Measurements from ENCODE around the gene CREBZF.

The CREBZF gene

GRCh38 chr11:85628771-85629341 is 36.1 kb downstream of the CREBZF start (continued):
- TF ChIP-seq ZNF362 (tag by site-specific recombination; IDR thresholded peaks at IDR 0.05), result no peak
- TF ChIP-seq ZNF211 (tag by site-specific recombination; IDR thresholded peaks at IDR 0.05; ENCODE audit: low read depth), result no peak
- TF ChIP-seq ZNF629 (tag by site-specific recombination; IDR thresholded peaks at IDR 0.05), result no peak
- TF ChIP-seq PATZ1 (tag by site-specific recombination; IDR thresholded peaks at IDR 0.05), result no peak
- TF ChIP-seq ZSCAN18 (tag by site-specific recombination; IDR thresholded peaks at IDR 0.05), result no peak
- TF ChIP-seq ZEB2 (tag by site-specific recombination; IDR thresholded peaks at IDR 0.05), result 0 out of 2 replicates have a peak, but pooled peaks have one; percentile 3

GRCh38 chr11:85627998-85628770 is 36.7 kb downstream of the CREBZF start, which contains the start of gene TMEM126B:
TSS of gene TMEM126B (plus strand) at chr11:85628593. CDS start at chr11:85628608, 15 bp downstream.
- peak within 1 kb of the TSS; percentile 79 for H3K4me3 ChIP-seq (ENCODE audit: low read depth, low read length)
- no peaks in the 10 kb centered on the region for H3K9me3 ChIP-seq (ENCODE audit: control insufficient read depth, insufficient read depth, low read depth, low read length)
- ChIA-PET CTCF (no interaction called here), POLR2A (interaction anchor here (0.6 to 2.6 kb wide), 14 partner anchors 9 to 441 kb away, joined by 3 to 48 read pairs (median 4); partner anchors contain the start of genes CCDC83, CCDC89, CREBZF and PICALM)
- H3K4me1 ChIP-seq (ENCODE audit: control insufficient read depth, insufficient read depth, low read length), result no peaks in the 10 kb centered on the region; the same call in 1 of the 2 replicates
- peaks cover 3 to 14% of the 10 kb centered on the region in 2 experiments; a peak in 2 of 3 replicates for H3K36me3 ChIP-seq (ENCODE audit: control insufficient read depth in 2 of 2, insufficient read depth in 1 of 2, low read length in 2 of 2)
- peak within 1 kb of the TSS; percentile 55 for H3K27ac ChIP-seq (ENCODE audit: extremely low read depth, low read depth, low read length)
- peak; percentile 38; the same call in 1 of the 2 replicates for TF ChIP-seq ZNF600 (tag by site-specific recombination; IDR thresholded peaks at IDR 0.05)
- 0 out of 2 replicates have a peak, but pooled peaks have one; percentile 21 for TF ChIP-seq KLF16 (tag by site-specific recombination; IDR thresholded peaks at IDR 0.05)
- TF ChIP-seq ZNF302 (tag by site-specific recombination; IDR thresholded peaks at IDR 0.05; ENCODE audit: low read depth), result no peak
- no peak for TF ChIP-seq HIC1 (tag by site-specific recombination; IDR thresholded peaks at IDR 0.05)
- TF ChIP-seq INSM2 (tag by site-specific recombination; IDR thresholded peaks at IDR 0.05), result no peak
- no peak for TF ChIP-seq SALL2 (tag by site-specific recombination; IDR thresholded peaks at IDR 0.05; ENCODE audit: borderline replicate concordance)
- peak; percentile 36 for TF ChIP-seq PRDM10 (tag by site-specific recombination; IDR thresholded peaks at IDR 0.05)
- no peak for TF ChIP-seq ZNF521 (tag by site-specific recombination; IDR thresholded peaks at IDR 0.05)
- peak; percentile 41; the same call in 1 of the 2 replicates for TF ChIP-seq ZBTB8A (tag by site-specific recombination; IDR thresholded peaks at IDR 0.05)
- TF ChIP-seq ZNF626 (tag by site-specific recombination; IDR thresholded peaks at IDR 0.05), result no peak
- TF ChIP-seq ZNF777 (tag by site-specific recombination; IDR thresholded peaks at IDR 0.05; ENCODE audit: borderline replicate concordance), result 0 out of 2 replicates have a peak, but pooled peaks have one; percentile 21
- 0 out of 2 replicates have a peak, but pooled peaks have one; percentile 59 for TF ChIP-seq PBX3 (CRISPR knock-in tag; IDR thresholded peaks at IDR 0.05)
- TF ChIP-seq FEZF1 (tag by site-specific recombination; IDR thresholded peaks at IDR 0.05), result peak; percentile 63
- no peak for TF ChIP-seq ZNF404 (tag by site-specific recombination; IDR thresholded peaks at IDR 0.05)

All from HEK293 (cell line).